Breast epithelium (tissue), 4 donors: ENCODE measurements around the gene SCLY. TPM values are rescaled to one million over a fixed set of nuclear protein-coding genes. Genes with fewer than 3 reads are reported as not detected.

Source experiments
- DNase-seq, 2 donors: peaks; one replicate each; pipeline ENCODE4 v3.0.0-alpha.2; 2019; ENCODE audit warnings: low spot score in 2 of 2
- H3K27ac ChIP-seq, 2 donors: fragments of 200-600 bp; sonication (generic) in 1 of 2; one replicate each; pipeline ENCODE4 v1.5.1; 2016 to 2019; ENCODE audit warnings: mild to moderate bottlenecking in 1 of 2
- H3K27me3 ChIP-seq, 2 donors: fragments of 200-600 bp; sonication (generic) in 1 of 2; one replicate each; pipeline versions ENCODE4 v1.5.1 to v1.6.0; 2017 to 2019; ENCODE audit warnings: control low read depth in 1 of 2, mild to moderate bottlenecking in 1 of 2
- H3K36me3 ChIP-seq: fragments of 200-600 bp; one replicate; pipeline ENCODE4 v1.5.1; 2019
- H3K4me1 ChIP-seq, 2 donors: fragments of 200-600 bp; sonication (generic); one replicate each; pipeline ENCODE4 v1.5.1; 2016 to 2019; ENCODE audit warnings: control low read depth in 1 of 2
- H3K4me3 ChIP-seq, 3 donors: fragments of 200-600 bp; sonication (generic); 1 replicate in 2 of 3; 2 replicates in 1 of 3; pipeline ENCODE4 v1.5.1; 2016 to 2019; ENCODE audit warnings: mild to moderate bottlenecking in 3 of 3, moderate library complexity in 2 of 3
- H3K9me3 ChIP-seq, 2 donors: fragments of 200-600 bp; sonication (generic) in 1 of 2; one replicate each; pipeline ENCODE4 v1.5.1; 2016 to 2019; ENCODE audit warnings: control low read depth in 1 of 2
- CTCF ChIP-seq, 3 donors: fragments of 450-650 bp; IDR thresholded peaks; one replicate each; pipeline ENCODE4 v1.5.1; 2016 to 2017; ENCODE audit warnings: antibody characterized with exemption in 3 of 3, mild to moderate bottlenecking in 3 of 3, moderate library complexity in 3 of 3
- POLR2A ChIP-seq: fragments of 450-650 bp; IDR thresholded peaks from one replicate; pipeline ENCODE4 v1.6.1; 2016; ENCODE audit warnings: antibody characterized with exemption, mild to moderate bottlenecking, moderate library complexity
- POLR2AphosphoS5 ChIP-seq, 3 donors: sonication (generic); formaldehyde crosslinking; IDR thresholded peaks; one replicate each; pipeline ENCODE4 v1.6.1; 2017; ENCODE audit warnings: antibody characterized with exemption in 3 of 3
- intact Hi-C: fragments of 100-400 bp; cut with DNase I; formaldehyde crosslinking; loops from one replicate; pipeline ENCODE4 v1.15.1; 2023; ENCODE audit warnings: low total_unique reads
- total RNA-seq, 3 donors: library from RNA; depleted of rRNA; stranded (reverse); fragments of >200 nt; gene quantifications; one replicate each; pipeline ENCODE4 v1.1.0, GENCODE V29; 2016

SCLY gene
- total RNA-seq, 3 donors from 2014 or later, result 11.2 to 16.7 (median 12.1) TPM

GRCh38 chr2:238146884-238147544 is 86.2 kb downstream of the SCLY start:
- H3K9me3 ChIP-seq, result no peaks in the 10 kb centered on the region
- no peak for TF ChIP-seq CTCF (IDR thresholded peaks at IDR 0.05)
- TF ChIP-seq POLR2A, result no peak
- TF ChIP-seq POLR2AphosphoS5 (IDR thresholded peaks at IDR 0.05), result no peak
- H3K4me1 ChIP-seq, result no peaks in the 10 kb centered on the region
- no peaks in the 10 kb centered on the region for H3K36me3 ChIP-seq
- no peak for DNase-seq
- intact Hi-C loops, result loop anchor here (5.0 kb wide), 1 partner anchor 860 kb away; no protein-coding TSS in a partner anchor
- no peak overlapping the region for H3K4me3 ChIP-seq
- H3K27ac ChIP-seq, result no peak overlapping the region
- no peaks in the 10 kb centered on the region for H3K27me3 ChIP-seq

- Histone ChIP-seq H3K9me3 (no peaks in the 10 kb centered on the region), H3K27me3 (no peaks in the 10 kb centered on the region), H3K36me3 (no peaks in the 10 kb centered on the region), H3K27ac (no peak overlapping the region), H3K4me3 (no peak overlapping the region), H3K4me1 (no peaks in the 10 kb centered on the region)
- intact Hi-C loops, result loop anchor here (5.0 kb wide), 1 partner anchor 858 kb away; no protein-coding TSS in a partner anchor
- no peak for TF ChIP-seq CTCF (IDR thresholded peaks at IDR 0.05)
- DNase-seq, result no peak
Measured at GRCh38 chr2:238148981-238149380, 88.2 kb downstream of the SCLY start.

Other genes with a start within 250 kb of the SCLY start
- gene RAMP1, start 201.4 kb upstream of the SCLY start, total RNA-seq, result 10 to 100 TPM in 1 of 3 donors, 1 to 10 TPM in 1, not detected in 1; 8.2 to 25.9 TPM
- 10 to 100 TPM; 62.6 to 66.9 (median 64.0) TPM for gene UBE2F, start 94.0 kb upstream of the SCLY start, total RNA-seq
- gene ESPNL, start 39.3 kb downstream of the SCLY start, total RNA-seq, result 1 to 10 TPM in 1 of 3 donors, under 1 TPM in 2; 0.15 to 1.3 (median 0.64) TPM
- under 1 TPM; 0.15 to 0.98 (median 0.32) TPM for gene KLHL30, start 77.7 kb downstream of the SCLY start, total RNA-seq
- gene ERFE, start 98.0 kb downstream of the SCLY start, total RNA-seq, result under 1 TPM in 2 of 3 donors, not detected in 1; 0.48 to 0.98 TPM
- gene ILKAP, start 142.7 kb downstream of the SCLY start, total RNA-seq, result 10 to 100 TPM; 31.4 to 43.9 (median 38.3) TPM
- gene HES6, start 179.0 kb downstream of the SCLY start, total RNA-seq, result 1 to 10 TPM; 4.0 to 5.6 (median 4.7) TPM
- gene PER2, start 227.6 kb downstream of the SCLY start, total RNA-seq, result 10 to 100 TPM; 14.1 to 29.7 (median 16.1) TPM